ENCODE measurements around the gene FAM83G.

FAM83G gene

GRCh38 chr17:18970582-18971480 is 33.7 kb downstream of the FAM83G start:
- no peak for DNase-seq
- no peak for ATAC-seq (replicated peaks)
- Mint-ChIP-seq H3K4me1 (ENCODE audit: low read depth in 2 of 2) (peaks cover 0 to 5% of the 10 kb centered on the region in 2 donors), H3K4me3 (no peak overlapping the region), H3K9me3 (no peaks in the 10 kb centered on the region), H3K27ac (no peak overlapping the region), H3K27me3 (no peaks in the 10 kb centered on the region), H3K36me3 (ENCODE audit: insufficient read depth) (peaks cover 8% of the 10 kb centered on the region)

- ATAC-seq (replicated peaks) (no peak), DNase-seq (no peak)
- H3K4me3 Mint-ChIP-seq: no peak overlapping the region
- H3K27me3 Mint-ChIP-seq: no peaks in the 10 kb centered on the region
- H3K9me3 Mint-ChIP-seq: no peaks in the 10 kb centered on the region
- H3K27ac Mint-ChIP-seq: peak overlapping the region in 1 of 2 donors; percentile 26
- H3K4me1 Mint-ChIP-seq (ENCODE audit: low read depth in 2 of 2): peaks cover 0 to 5% of the 10 kb centered on the region in 2 donors
- peaks cover 6% of the 10 kb centered on the region for H3K36me3 Mint-ChIP-seq (ENCODE audit: insufficient read depth)
Observed at GRCh38 chr17:18968945-18969887, 35.3 kb downstream of the FAM83G start.

GRCh38 chr17:18968345-18968744 is 36.2 kb downstream of the FAM83G start:
- Mint-ChIP-seq H3K27ac (no peak overlapping the region), H3K4me3 (no peak overlapping the region), H3K9me3 (no peaks in the 10 kb centered on the region), H3K4me1 (ENCODE audit: low read depth in 2 of 2) (peaks cover 0 to 5% of the 10 kb centered on the region in 2 donors), H3K27me3 (no peaks in the 10 kb centered on the region), H3K36me3 (ENCODE audit: insufficient read depth) (peaks cover 6% of the 10 kb centered on the region)
- no peak for DNase-seq
- no peak for ATAC-seq (replicated peaks)

GRCh38 chr17:18967916-18968315 is 36.6 kb downstream of the FAM83G start:
- H3K27me3 Mint-ChIP-seq: no peaks in the 10 kb centered on the region
- DNase-seq: no peak
- no peak overlapping the region for H3K4me3 Mint-ChIP-seq
- peaks cover 0 to 5% of the 10 kb centered on the region in 2 donors for H3K4me1 Mint-ChIP-seq (ENCODE audit: low read depth in 2 of 2)
- H3K36me3 Mint-ChIP-seq (ENCODE audit: insufficient read depth): peaks cover 6% of the 10 kb centered on the region
- H3K27ac Mint-ChIP-seq: no peak overlapping the region
- no peak for ATAC-seq (replicated peaks)
- no peaks in the 10 kb centered on the region for H3K9me3 Mint-ChIP-seq

- peaks cover 0 to 5% of the 10 kb centered on the region in 2 donors for H3K4me1 Mint-ChIP-seq (ENCODE audit: low read depth in 2 of 2)
- no peaks in the 10 kb centered on the region for H3K27me3 Mint-ChIP-seq
- DNase-seq: no peak
- H3K4me3 Mint-ChIP-seq: no peak overlapping the region
- no peaks in the 10 kb centered on the region for H3K9me3 Mint-ChIP-seq
- ATAC-seq (replicated peaks): no peak
- H3K27ac Mint-ChIP-seq: no peak overlapping the region
- H3K36me3 Mint-ChIP-seq (ENCODE audit: insufficient read depth): peaks cover 6% of the 10 kb centered on the region
Observed at GRCh38 chr17:18966831-18967624, 37.5 kb downstream of the FAM83G start.

- no peaks in the 10 kb centered on the region for H3K27me3 Mint-ChIP-seq
- H3K4me1 Mint-ChIP-seq (ENCODE audit: low read depth in 2 of 2): peaks cover 3 to 8% of the 10 kb centered on the region in 2 donors
- ATAC-seq (replicated peaks) (no peak), DNase-seq (no peak)
- H3K36me3 Mint-ChIP-seq (ENCODE audit: insufficient read depth): peaks cover 3% of the 10 kb centered on the region
- no peaks in the 10 kb centered on the region for H3K9me3 Mint-ChIP-seq
- H3K27ac Mint-ChIP-seq: no peak overlapping the region
- no peak overlapping the region for H3K4me3 Mint-ChIP-seq
Observed at GRCh38 chr17:18965530-18966236, 38.9 kb downstream of the FAM83G start.

GRCh38 chr17:18964550-18964949 is 40.0 kb downstream of the FAM83G start:
- DNase-seq: no peak

GRCh38 chr17:18964018-18964351 is 40.6 kb downstream of the FAM83G start:
- Mint-ChIP-seq H3K9me3 (no peaks in the 10 kb centered on the region), H3K36me3 (ENCODE audit: insufficient read depth) (no peaks in the 10 kb centered on the region), H3K4me3 (no peak overlapping the region), H3K27ac (peak overlapping the region in 1 of 2 donors; percentile 10), H3K4me1 (ENCODE audit: low read depth in 2 of 2) (peaks cover 4 to 5% of the 10 kb centered on the region in 2 donors), H3K27me3 (no peaks in the 10 kb centered on the region)
- no peak for ATAC-seq (replicated peaks)
- DNase-seq: no peak

More at GRCh38 chr17:18964550-18964949, 40.0 kb downstream of the FAM83G start:
- Mint-ChIP-seq H3K4me3 (no peak overlapping the region), H3K27me3 (no peaks in the 10 kb centered on the region), H3K36me3 (ENCODE audit: insufficient read depth) (no peaks in the 10 kb centered on the region), H3K4me1 (ENCODE audit: low read depth in 2 of 2) (peaks cover 4 to 7% of the 10 kb centered on the region in 2 donors), H3K9me3 (no peaks in the 10 kb centered on the region), H3K27ac (no peak overlapping the region)
- no peak for ATAC-seq (replicated peaks)

- Mint-ChIP-seq H3K4me3 (no peak overlapping the region), H3K9me3 (no peaks in the 10 kb centered on the region), H3K27ac (peak overlapping the region; percentile 13 to 30), H3K27me3 (no peaks in the 10 kb centered on the region), H3K36me3 (ENCODE audit: insufficient read depth) (no peaks in the 10 kb centered on the region), H3K4me1 (ENCODE audit: low read depth in 2 of 2) (peaks cover 4 to 5% of the 10 kb centered on the region in 2 donors)
- ATAC-seq (replicated peaks): no peak
- DNase-seq: no peak
Observed at GRCh38 chr17:18963126-18964017, 41.2 kb downstream of the FAM83G start.

GRCh38 chr17:18962494-18962815 is 42.1 kb downstream of the FAM83G start:
- peaks cover 4 to 5% of the 10 kb centered on the region in 2 donors for H3K4me1 Mint-ChIP-seq (ENCODE audit: low read depth in 2 of 2)
- ATAC-seq (replicated peaks) (no peak), DNase-seq (no peak)
- H3K9me3 Mint-ChIP-seq: no peaks in the 10 kb centered on the region
- peak overlapping the region; percentile 13 to 30 for H3K27ac Mint-ChIP-seq
- H3K4me3 Mint-ChIP-seq: no peak overlapping the region
- no peaks in the 10 kb centered on the region for H3K36me3 Mint-ChIP-seq (ENCODE audit: insufficient read depth)
- no peaks in the 10 kb centered on the region for H3K27me3 Mint-ChIP-seq

- no peaks in the 10 kb centered on the region for H3K36me3 Mint-ChIP-seq (ENCODE audit: insufficient read depth)
- H3K27me3 Mint-ChIP-seq: no peaks in the 10 kb centered on the region
- H3K4me1 Mint-ChIP-seq (ENCODE audit: low read depth in 2 of 2): peaks cover 4 to 5% of the 10 kb centered on the region in 2 donors
- no peak overlapping the region for H3K27ac Mint-ChIP-seq
- ATAC-seq (replicated peaks) (no peak), DNase-seq (no peak)
- H3K4me3 Mint-ChIP-seq: no peak overlapping the region
- H3K9me3 Mint-ChIP-seq: no peaks in the 10 kb centered on the region
Observed at GRCh38 chr17:18961634-18962493, 42.7 kb downstream of the FAM83G start.

Data from effector memory CD8-positive, alpha-beta T cell (primary cell).